Measurements from ENCODE around the gene THRB.

DNA sequence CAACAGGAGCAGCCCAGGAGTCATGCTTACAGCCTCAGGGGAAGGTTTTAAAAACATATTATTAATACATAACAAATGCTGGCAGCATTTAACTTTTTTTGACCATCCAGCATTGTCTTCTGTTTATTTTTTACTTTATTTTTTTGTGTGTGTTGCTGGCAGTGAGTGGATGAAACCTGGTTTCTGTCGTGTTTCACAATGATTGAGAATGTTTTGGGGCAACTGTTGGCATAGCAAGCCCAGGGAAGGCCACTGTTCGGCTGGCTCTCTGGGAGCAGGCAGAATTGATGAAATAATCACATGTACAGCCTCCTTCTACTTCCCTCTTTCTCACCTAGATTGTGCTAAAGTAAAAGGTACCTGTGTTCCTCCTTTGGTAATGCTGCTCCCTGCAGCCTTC is 359.4 kb downstream of the THRB start:
- TF ChIP-seq POLR2A (IDR thresholded peaks at IDR 0.05), result no peak
- TF ChIP-seq, protein P1, sequence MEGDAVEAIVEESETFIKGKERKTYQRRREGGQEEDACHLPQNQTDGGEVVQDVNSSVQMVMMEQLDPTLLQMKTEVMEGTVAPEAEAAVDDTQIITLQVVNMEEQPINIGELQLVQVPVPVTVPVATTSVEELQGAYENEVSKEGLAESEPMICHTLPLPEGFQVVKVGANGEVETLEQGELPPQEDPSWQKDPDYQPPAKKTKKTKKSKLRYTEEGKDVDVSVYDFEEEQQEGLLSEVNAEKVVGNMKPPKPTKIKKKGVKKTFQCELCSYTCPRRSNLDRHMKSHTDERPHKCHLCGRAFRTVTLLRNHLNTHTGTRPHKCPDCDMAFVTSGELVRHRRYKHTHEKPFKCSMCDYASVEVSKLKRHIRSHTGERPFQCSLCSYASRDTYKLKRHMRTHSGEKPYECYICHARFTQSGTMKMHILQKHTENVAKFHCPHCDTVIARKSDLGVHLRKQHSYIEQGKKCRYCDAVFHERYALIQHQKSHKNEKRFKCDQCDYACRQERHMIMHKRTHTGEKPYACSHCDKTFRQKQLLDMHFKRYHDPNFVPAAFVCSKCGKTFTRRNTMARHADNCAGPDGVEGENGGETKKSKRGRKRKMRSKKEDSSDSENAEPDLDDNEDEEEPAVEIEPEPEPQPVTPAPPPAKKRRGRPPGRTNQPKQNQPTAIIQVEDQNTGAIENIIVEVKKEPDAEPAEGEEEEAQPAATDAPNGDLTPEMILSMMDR (IDR thresholded peaks at IDR 0.05), result no peak

Measured in esophagus squamous epithelium (tissue), 4 donors.